Naive thymus-derived CD4-positive, alpha-beta T cell (primary cell): ENCODE results near the gene METTL24. TPM values are rescaled to one million over a fixed set of nuclear protein-coding genes. Genes with fewer than 3 reads are reported as not detected.

Source experiments
- ATAC-seq: fragments of 150-1000 bp; cut with Tn5 transposase; 2 replicates; pipeline ENCODE4 v1.10.0; 2021; ENCODE audit warnings: mild to moderate bottlenecking, moderate library complexity
- CTCF ChIA-PET: fragments of 350-600 bp; sonication (Branson Sonifier 250); formaldehyde crosslinking; loops from one replicate; lab custom pipeline; 2021; ENCODE audit warnings: antibody characterized with exemption; lab: Charles Lee
- POLR2A ChIA-PET: fragments of 350-600 bp; sonication (Branson Sonifier 250); formaldehyde crosslinking; loops from one replicate; lab custom pipeline; 2021; ENCODE audit warnings: antibody characterized with exemption, inconsistent platforms; lab: Charles Lee
- DNase-seq, 9 donors: peaks; one replicate each; pipeline versions ENCODE4 v3.0.0 to v3.0.0-alpha.2; 2020 to 2022; ENCODE audit warnings: mixed read lengths in 1 of 9
- H3K27ac ChIP-seq: one replicate; pipeline ENCODE4 v1.7.0; 2013; ENCODE audit warnings: mild to moderate bottlenecking, low read depth, low read length, moderate library complexity
- H3K27me3 ChIP-seq, 2 donors: one replicate each; pipeline ENCODE4 v1.7.0; 2013; ENCODE audit warnings: low read length in 2 of 2, mild to moderate bottlenecking in 2 of 2, moderate library complexity in 2 of 2; ENCODE audit not compliant: control insufficient read depth in 2 of 2, insufficient read depth in 2 of 2
- H3K36me3 ChIP-seq, 3 experiments: 1 replicate in 2 of 3; 2 replicates in 1 of 3; pipeline ENCODE4 v1.7.0; 2013; ENCODE audit warnings: low read length in 3 of 3, mild to moderate bottlenecking in 3 of 3, moderate library complexity in 1 of 3; ENCODE audit not compliant: insufficient read depth in 3 of 3, control insufficient read depth in 2 of 3
- H3K4me1 ChIP-seq, 2 donors: one replicate each; pipeline ENCODE4 v1.7.0; 2013; ENCODE audit warnings: low read length in 2 of 2, mild to moderate bottlenecking in 2 of 2, moderate library complexity in 1 of 2; ENCODE audit not compliant: control insufficient read depth in 2 of 2, insufficient read depth in 2 of 2
- H3K4me3 ChIP-seq: 2 replicates; pipeline ENCODE4 v1.7.0; 2013; ENCODE audit warnings: mild to moderate bottlenecking, low read length
- H3K9me3 ChIP-seq, 3 experiments: 1 replicate in 2 of 3; 2 replicates in 1 of 3; pipeline ENCODE4 v1.7.0; 2013; ENCODE audit warnings: low read length in 3 of 3; ENCODE audit not compliant: control insufficient read depth in 2 of 3
- H3K27ac Mint-ChIP-seq, 9 donors: one replicate each; pipeline ENCODE4 v1.8.0; 2020 to 2022; ENCODE audit warnings: mixed read lengths in 9 of 9, mild to moderate bottlenecking in 8 of 9, moderate library complexity in 5 of 9, inconsistent platforms in 2 of 9
- H3K27me3 Mint-ChIP-seq, 5 donors: one replicate each; pipeline ENCODE4 v1.8.0; 2021 to 2022; ENCODE audit warnings: mixed read lengths in 5 of 5, mild to moderate bottlenecking in 1 of 5
- H3K36me3 Mint-ChIP-seq, 5 donors: one replicate each; pipeline ENCODE4 v1.8.0; 2020 to 2022; ENCODE audit warnings: mixed read lengths in 5 of 5, mild to moderate bottlenecking in 3 of 5, inconsistent platforms in 1 of 5
- H3K4me1 Mint-ChIP-seq, 7 donors: one replicate each; pipeline ENCODE4 v1.8.0; 2020 to 2022; ENCODE audit warnings: mixed read lengths in 7 of 7, mild to moderate bottlenecking in 3 of 7, inconsistent platforms in 1 of 7
- H3K4me3 Mint-ChIP-seq, 10 donors: one replicate each; pipeline ENCODE4 v1.8.0; 2020 to 2022; ENCODE audit warnings: mild to moderate bottlenecking in 10 of 10, mixed read lengths in 10 of 10, moderate library complexity in 6 of 10, inconsistent platforms in 2 of 10
- H3K9me3 Mint-ChIP-seq, 11 donors: one replicate each; pipeline ENCODE4 v1.8.0; 2020 to 2022; ENCODE audit warnings: mixed read lengths in 11 of 11, mild to moderate bottlenecking in 4 of 11, inconsistent platforms in 1 of 11, moderate library complexity in 1 of 11
- intact Hi-C, 2 donors: fragments of 100-400 bp; cut with micrococcal nuclease; formaldehyde crosslinking; loops; one replicate each; pipeline ENCODE4 v1.15.1; 2023
- polyA plus RNA-seq, 2 donors: library from polyadenylated mRNA; unstranded; fragments of 300-500 nt; fragmentation: Illumina TruSeq; gene quantifications; one replicate each; pipeline ENCODE4 v1.2.3, GENCODE V29; 2021
- total RNA-seq, 6 experiments: library from RNA in 5 of 6; stranded (reverse) in 5 of 6; gene quantifications; 1 replicate in 5 of 6; 2 replicates in 1 of 6; pipeline ENCODE4 v1.2.3 and lab custom pipeline; 2021 to 2026

METTL24 gene
- total and polyA plus RNA-seq, 7 experiments from 2014 or later = 0.47 TPM; not detected in 6

DNA sequence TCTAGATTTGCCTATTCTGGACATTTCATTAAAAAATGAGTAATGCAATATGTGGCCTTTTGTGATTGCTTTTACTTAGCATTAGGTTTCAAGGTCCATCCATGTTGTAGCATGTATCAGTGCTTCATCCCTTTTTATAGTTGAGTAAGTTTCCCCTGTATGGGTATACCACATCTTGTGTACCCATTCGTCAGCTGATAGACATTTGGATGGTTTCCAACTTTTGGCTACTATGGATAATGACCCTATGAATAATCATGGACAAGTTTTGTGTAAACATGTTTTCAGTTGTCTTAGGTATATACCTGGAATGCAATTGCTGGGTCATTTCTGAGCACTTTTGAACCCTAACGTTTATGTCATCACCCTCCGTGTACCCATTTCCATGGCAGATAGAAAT is 15.4 kb downstream of the METTL24 start:
- H3K4me1 Mint-ChIP-seq = no peaks in the 10 kb centered on the region
- ChIA-PET CTCF (no interaction called here), POLR2A (no interaction called here)
- H3K9me3 Mint-ChIP-seq = no peaks in the 10 kb centered on the region
- no peak overlapping the region for H3K27ac Mint-ChIP-seq
- intact Hi-C loops = no loop called here
- H3K36me3 Mint-ChIP-seq = no peaks in the 10 kb centered on the region
- H3K27me3 Mint-ChIP-seq = peaks cover 0 to 10% (median 0%) of the 10 kb centered on the region in 5 donors
- Histone ChIP-seq H3K4me1 (no peaks in the 10 kb centered on the region), H3K27me3 (no peaks in the 10 kb centered on the region), H3K9me3 (no peaks in the 10 kb centered on the region), H3K4me3 (no peak overlapping the region), H3K27ac (no peak overlapping the region), H3K36me3 (no peaks in the 10 kb centered on the region)
- DNase-seq = no peak
- no peak overlapping the region for H3K4me3 Mint-ChIP-seq
- no peak for ATAC-seq

DNA sequence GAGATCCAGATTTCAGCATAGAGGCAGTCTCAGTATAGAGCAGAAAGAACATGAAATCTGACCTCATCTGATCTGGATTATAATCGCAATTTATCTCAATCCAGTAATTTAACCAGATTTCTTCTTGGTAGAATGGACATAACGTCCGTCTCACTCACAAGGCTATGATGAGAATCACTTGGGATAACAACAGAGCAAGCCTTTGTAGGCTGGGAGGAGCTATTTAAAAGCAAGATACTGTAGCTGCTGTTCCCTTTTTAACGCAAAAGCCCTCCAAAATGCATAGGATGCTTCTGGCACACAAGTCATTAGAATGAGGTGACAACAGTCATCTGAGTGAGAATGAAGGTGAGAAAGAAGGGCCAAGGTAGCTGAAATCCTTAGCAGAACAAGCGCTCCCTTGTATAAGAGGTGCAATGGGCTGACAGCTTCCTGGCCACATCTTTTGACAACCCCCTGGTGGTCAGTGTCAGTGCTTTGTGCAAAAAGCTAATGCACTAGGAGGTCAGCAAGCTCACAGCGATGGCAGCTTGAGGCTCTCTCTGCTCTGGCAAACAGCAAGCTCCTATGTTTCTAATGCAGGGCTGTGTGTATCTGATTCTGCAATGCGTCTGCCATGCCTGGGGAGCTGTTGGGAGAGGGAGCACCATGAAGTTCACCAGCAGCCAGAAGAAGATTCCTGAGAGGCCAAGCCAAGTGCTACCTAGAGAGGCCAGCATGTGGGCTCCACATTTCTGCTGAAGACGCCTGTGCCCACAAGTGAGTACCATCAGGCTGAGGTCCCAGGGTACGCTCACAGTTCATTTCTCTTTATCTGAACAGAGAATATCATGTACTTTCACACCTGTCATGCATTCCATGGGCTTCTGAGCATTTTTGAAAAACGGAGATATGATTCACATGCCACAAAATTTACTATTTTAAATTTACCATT is 16.2 kb downstream of the METTL24 start:
- no peaks in the 10 kb centered on the region for H3K36me3 ChIP-seq
- ChIA-PET POLR2A (no interaction called here), CTCF (no interaction called here)
- no peak for DNase-seq
- Mint-ChIP-seq H3K27me3 (peaks cover 0 to 12% (median 0%) of the 10 kb centered on the region in 5 donors), H3K4me1 (no peaks in the 10 kb centered on the region), H3K27ac (no peak overlapping the region), H3K4me3 (no peak overlapping the region), H3K9me3 (no peaks in the 10 kb centered on the region), H3K36me3 (no peaks in the 10 kb centered on the region)
- no peaks in the 10 kb centered on the region for H3K27me3 ChIP-seq
- intact Hi-C loops = no loop called here
- H3K27ac ChIP-seq = no peak overlapping the region
- no peak overlapping the region for H3K4me3 ChIP-seq
- H3K4me1 ChIP-seq = no peaks in the 10 kb centered on the region
- H3K9me3 ChIP-seq = no peaks in the 10 kb centered on the region
- no peak for ATAC-seq

DNA sequence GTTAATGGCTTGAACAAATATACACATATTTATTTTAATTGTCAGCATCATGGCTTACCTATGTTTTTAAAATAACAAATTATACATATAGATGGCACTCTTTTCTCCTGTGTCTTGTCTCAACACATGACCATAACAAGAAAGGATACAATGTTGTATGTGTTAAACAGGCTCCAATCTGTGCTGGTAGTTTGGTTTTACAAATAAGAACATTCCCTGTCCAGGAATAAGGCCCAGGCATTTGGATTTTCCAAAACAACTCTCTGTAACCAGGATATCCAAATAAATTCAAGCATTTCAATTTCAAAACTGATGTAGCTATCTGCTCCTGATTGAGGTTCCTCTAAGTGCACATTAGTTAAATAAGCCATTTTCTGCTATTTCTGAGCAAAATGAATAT is 17.1 kb downstream of the METTL24 start:
- Histone ChIP-seq H3K27ac (no peak overlapping the region), H3K4me1 (no peaks in the 10 kb centered on the region), H3K36me3 (no peaks in the 10 kb centered on the region), H3K4me3 (no peak overlapping the region), H3K27me3 (no peaks in the 10 kb centered on the region), H3K9me3 (no peaks in the 10 kb centered on the region)
- DNase-seq (no peak), ATAC-seq (no peak)
- peaks cover 0 to 12% (median 0%) of the 10 kb centered on the region in 5 donors for H3K27me3 Mint-ChIP-seq
- ChIA-PET CTCF (no interaction called here), POLR2A (no interaction called here)
- H3K36me3 Mint-ChIP-seq = no peaks in the 10 kb centered on the region
- H3K27ac Mint-ChIP-seq = no peak overlapping the region
- intact Hi-C loops = no loop called here
- no peaks in the 10 kb centered on the region for H3K9me3 Mint-ChIP-seq
- no peak overlapping the region for H3K4me3 Mint-ChIP-seq
- H3K4me1 Mint-ChIP-seq = no peaks in the 10 kb centered on the region

DNA sequence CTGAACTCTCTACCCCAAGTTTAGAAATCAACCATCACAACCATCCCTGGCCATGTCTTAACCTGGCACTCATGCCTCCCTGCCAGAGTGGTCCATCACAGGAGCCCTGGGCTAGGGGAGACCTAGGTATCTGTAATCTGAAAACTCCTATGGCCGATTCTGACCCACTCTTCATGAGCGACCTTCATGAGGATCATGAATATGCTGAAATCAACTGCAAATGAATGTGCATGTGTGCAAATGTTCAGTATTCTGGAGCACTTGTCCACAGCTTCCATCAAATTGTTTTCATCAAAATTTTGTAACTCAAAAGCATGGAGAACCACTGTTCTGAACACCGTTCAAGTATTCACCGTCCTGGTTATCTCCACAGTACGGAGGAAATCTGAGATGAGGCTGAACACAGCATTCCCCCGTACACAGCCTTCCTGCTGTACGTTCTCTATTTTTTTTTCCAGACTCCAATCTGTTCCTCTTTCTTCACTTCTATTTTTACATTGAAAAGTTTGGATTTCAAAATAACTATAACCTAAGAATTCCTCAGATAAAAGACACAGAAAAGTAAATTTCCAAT is 17.7 kb downstream of the METTL24 start:
- Histone ChIP-seq H3K9me3 (no peaks in the 10 kb centered on the region), H3K4me3 (no peak overlapping the region), H3K36me3 (no peaks in the 10 kb centered on the region), H3K27ac (no peak overlapping the region), H3K27me3 (no peaks in the 10 kb centered on the region), H3K4me1 (no peaks in the 10 kb centered on the region)
- no peak for ATAC-seq
- ChIA-PET CTCF (no interaction called here), POLR2A (no interaction called here)
- Mint-ChIP-seq H3K36me3 (no peaks in the 10 kb centered on the region), H3K27me3 (peaks cover 0 to 12% (median 0%) of the 10 kb centered on the region in 5 donors), H3K4me3 (no peak overlapping the region), H3K9me3 (no peaks in the 10 kb centered on the region), H3K27ac (no peak overlapping the region), H3K4me1 (no peaks in the 10 kb centered on the region)
- no peak for DNase-seq
- intact Hi-C loops = no loop called here

DNA sequence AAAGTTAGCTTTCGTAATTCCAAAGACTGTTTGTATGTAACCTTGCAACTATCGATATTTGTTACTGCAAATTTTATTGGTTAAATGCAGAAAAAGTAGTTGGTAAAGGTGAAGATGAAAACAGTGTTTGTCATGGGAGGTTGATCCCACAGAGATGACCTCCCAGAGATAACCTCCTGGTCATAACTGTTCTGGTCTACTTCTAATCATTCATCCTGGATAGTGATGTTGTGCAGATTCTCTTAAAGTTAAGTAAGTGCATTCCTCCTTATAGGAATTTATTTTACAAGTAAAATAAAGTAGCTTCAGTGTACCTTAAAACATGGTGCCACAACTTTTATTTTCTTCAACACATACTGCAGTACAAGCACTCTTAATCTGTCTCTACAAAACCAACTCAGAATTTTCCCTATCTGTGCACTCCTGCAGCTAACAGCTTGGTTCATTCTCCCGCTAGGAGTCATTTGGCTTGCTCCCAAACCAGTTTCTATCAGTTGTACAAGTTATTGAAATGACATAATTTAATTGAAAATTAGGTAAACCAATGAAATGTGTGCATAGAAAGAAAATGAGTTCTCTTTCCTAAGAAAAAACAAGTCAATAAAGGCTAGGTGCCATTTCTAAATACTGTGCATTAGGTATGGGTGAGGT is 19.2 kb downstream of the METTL24 start:
- intact Hi-C loops = no loop called here

DNA sequence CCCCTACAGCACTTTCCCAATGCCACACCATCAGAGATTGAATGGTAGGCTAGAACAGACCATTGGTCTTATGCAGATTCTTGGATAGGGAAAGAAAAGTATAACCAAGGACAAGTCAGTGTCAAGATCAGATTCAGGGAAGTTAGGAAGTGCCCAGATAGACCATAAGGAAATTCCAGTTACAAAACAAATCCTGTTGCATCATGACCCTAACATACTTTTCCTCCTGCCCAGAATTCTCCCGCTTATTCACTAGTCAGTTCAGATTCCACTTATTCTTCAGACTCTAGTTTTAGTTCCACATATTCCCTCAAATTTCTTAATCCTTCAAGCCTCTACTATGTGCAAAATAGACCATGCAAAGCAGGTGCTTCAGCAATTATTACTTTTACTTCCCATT is 20.7 kb downstream of the METTL24 start:
- DNase-seq (no peak), ATAC-seq (no peak)
- Histone ChIP-seq H3K9me3 (no peaks in the 10 kb centered on the region), H3K4me1 (no peaks in the 10 kb centered on the region), H3K4me3 (no peak overlapping the region), H3K27ac (no peak overlapping the region), H3K36me3 (no peaks in the 10 kb centered on the region), H3K27me3 (no peaks in the 10 kb centered on the region)
- Mint-ChIP-seq H3K27me3 (peaks cover 0 to 16% (median 0%) of the 10 kb centered on the region in 5 donors), H3K4me3 (no peak overlapping the region), H3K27ac (no peak overlapping the region), H3K36me3 (no peaks in the 10 kb centered on the region), H3K4me1 (peaks cover 0 to 3% (median 0%) of the 10 kb centered on the region in 7 donors), H3K9me3 (no peaks in the 10 kb centered on the region)
- ChIA-PET CTCF (no interaction called here), POLR2A (no interaction called here)
- intact Hi-C loops = no loop called here

More for the DNA sequence above, 19.2 kb downstream of the METTL24 start:
- POLR2A ChIA-PET = no interaction called here
- Histone ChIP-seq H3K4me1 (no peaks in the 10 kb centered on the region), H3K9me3 (no peaks in the 10 kb centered on the region), H3K27me3 (no peaks in the 10 kb centered on the region), H3K27ac (no peak overlapping the region), H3K36me3 (no peaks in the 10 kb centered on the region), H3K4me3 (no peak overlapping the region)
- H3K27ac Mint-ChIP-seq = no peak overlapping the region
- CTCF ChIA-PET = no interaction called here
- H3K4me3 Mint-ChIP-seq = no peak overlapping the region
- H3K27me3 Mint-ChIP-seq = peaks cover 0 to 16% (median 0%) of the 10 kb centered on the region in 5 donors
- DNase-seq = no peak
- peaks cover 0 to 2% (median 0%) of the 10 kb centered on the region in 7 donors for H3K4me1 Mint-ChIP-seq
- ATAC-seq = no peak
- no peaks in the 10 kb centered on the region for H3K9me3 Mint-ChIP-seq
- H3K36me3 Mint-ChIP-seq = no peaks in the 10 kb centered on the region
